BJ (cell line): ENCODE data around the gene PTCH2. TPM values are rescaled to one million over a fixed set of nuclear protein-coding genes. Genes with fewer than 3 reads are reported as not detected.
"Not testable (repeated sequence)": the region's sequence is repeated elsewhere in the genome, so short reads cannot be mapped to it uniquely, and the experiment has no call there.

ENCODE experiments used
- CTCF ChIA-PET: fragments of 350-600 bp; formaldehyde crosslinking; extraction: SDS; loops from one replicate; lab custom pipeline; 2021; ENCODE audit warnings: antibody characterized with exemption, inconsistent platforms; lab: Yijun Ruan, JAX
- POLR2A ChIA-PET: fragments of 300-600 bp; sonication (Branson Sonifier 250); formaldehyde crosslinking; extraction: SDS; loops from one replicate; lab custom pipeline; 2021; ENCODE audit warnings: antibody characterized with exemption; lab: Charles Lee
- DNase-seq: peaks from one replicate; pipeline ENCODE4 v3.0.0-alpha.2; 2011; ENCODE audit warnings: low read depth
- H3K27me3 ChIP-seq: 2 replicates; pipeline ENCODE4 v1.6.0; 2011; ENCODE audit warnings: low read length; ENCODE audit not compliant: control insufficient read depth, insufficient read depth
- H3K36me3 ChIP-seq: 2 replicates; pipeline ENCODE4 v1.5.1; 2011; ENCODE audit warnings: low read length; ENCODE audit not compliant: control insufficient read depth, insufficient read depth
- H3K4me3 ChIP-seq: 2 replicates; pipeline ENCODE4 v1.5.1; 2011; ENCODE audit warnings: low read depth, mild to moderate bottlenecking, control low read depth, low read length
- polyA plus RNA-seq: library from polyadenylated mRNA; depleted of rRNA; stranded (reverse); fragments of >200 nt; gene quantifications from 2 replicates; pipeline ENCODE4 v1.2.3, GENCODE V29; 2011
- TF ChIP-seq, protein P1 (sequence below): IDR thresholded peaks from 2 replicates; pipeline ENCODE4 v1.5.1; 2011; ENCODE audit warnings: low read depth, mild to moderate bottlenecking, control low read depth, inconsistent platforms, low read length, moderate library complexity; ENCODE audit not compliant: insufficient read depth

Gene PTCH2
- polyA plus RNA-seq, 1 experiment = 0.17 TPM

DNA sequence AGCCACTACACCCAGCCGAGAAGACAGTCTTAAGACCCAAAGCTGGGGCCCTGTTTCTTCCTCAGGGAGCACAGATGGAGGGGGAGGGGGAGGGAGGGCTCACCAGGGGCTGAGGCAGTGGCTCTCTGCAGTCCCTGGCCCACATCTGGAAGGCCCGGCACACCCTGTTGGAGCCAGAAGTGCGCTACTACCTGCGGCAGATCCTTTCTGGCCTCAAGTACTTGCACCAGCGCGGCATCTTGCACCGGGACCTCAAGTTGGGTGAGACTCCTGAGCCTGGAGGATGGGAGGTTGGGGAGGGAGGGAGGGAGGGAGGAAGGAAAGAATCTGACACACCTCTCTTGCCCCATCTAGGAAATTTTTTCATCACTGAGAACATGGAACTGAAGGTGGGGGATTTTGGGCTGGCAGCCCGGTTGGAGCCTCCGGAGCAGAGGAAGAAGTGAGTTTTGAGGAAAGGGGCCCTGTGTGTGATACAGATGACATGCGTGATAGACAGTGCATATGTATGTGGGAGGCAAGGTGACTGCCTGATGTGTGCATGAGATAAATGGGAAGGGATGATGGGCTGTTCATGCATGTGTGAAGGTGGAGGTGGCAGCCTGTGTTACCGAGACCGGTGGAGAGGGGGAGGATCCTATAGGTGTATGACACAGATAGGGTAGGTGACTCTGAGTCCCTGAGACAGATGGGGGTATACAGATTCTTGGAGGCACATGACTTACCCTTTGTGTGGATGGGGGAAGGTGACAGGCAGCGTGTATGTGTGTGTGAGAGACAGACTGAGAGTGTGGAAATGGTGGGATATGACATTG lies 41.4 kb downstream of the PTCH2 start:
- ChIA-PET POLR2A (no interaction called here), CTCF (interaction anchor here (1.9 kb wide), 1 partner anchor 11 kb away, joined by 14 read pairs; no protein-coding TSS in a partner anchor)
- Histone ChIP-seq H3K4me3 (peak overlapping the region; percentile 77), H3K36me3 (peaks cover 36% of the 10 kb centered on the region), H3K27me3 (no peaks in the 10 kb centered on the region)
- no peak for DNase-seq
- TF ChIP-seq, protein P1, sequence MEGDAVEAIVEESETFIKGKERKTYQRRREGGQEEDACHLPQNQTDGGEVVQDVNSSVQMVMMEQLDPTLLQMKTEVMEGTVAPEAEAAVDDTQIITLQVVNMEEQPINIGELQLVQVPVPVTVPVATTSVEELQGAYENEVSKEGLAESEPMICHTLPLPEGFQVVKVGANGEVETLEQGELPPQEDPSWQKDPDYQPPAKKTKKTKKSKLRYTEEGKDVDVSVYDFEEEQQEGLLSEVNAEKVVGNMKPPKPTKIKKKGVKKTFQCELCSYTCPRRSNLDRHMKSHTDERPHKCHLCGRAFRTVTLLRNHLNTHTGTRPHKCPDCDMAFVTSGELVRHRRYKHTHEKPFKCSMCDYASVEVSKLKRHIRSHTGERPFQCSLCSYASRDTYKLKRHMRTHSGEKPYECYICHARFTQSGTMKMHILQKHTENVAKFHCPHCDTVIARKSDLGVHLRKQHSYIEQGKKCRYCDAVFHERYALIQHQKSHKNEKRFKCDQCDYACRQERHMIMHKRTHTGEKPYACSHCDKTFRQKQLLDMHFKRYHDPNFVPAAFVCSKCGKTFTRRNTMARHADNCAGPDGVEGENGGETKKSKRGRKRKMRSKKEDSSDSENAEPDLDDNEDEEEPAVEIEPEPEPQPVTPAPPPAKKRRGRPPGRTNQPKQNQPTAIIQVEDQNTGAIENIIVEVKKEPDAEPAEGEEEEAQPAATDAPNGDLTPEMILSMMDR = no peak

DNA sequence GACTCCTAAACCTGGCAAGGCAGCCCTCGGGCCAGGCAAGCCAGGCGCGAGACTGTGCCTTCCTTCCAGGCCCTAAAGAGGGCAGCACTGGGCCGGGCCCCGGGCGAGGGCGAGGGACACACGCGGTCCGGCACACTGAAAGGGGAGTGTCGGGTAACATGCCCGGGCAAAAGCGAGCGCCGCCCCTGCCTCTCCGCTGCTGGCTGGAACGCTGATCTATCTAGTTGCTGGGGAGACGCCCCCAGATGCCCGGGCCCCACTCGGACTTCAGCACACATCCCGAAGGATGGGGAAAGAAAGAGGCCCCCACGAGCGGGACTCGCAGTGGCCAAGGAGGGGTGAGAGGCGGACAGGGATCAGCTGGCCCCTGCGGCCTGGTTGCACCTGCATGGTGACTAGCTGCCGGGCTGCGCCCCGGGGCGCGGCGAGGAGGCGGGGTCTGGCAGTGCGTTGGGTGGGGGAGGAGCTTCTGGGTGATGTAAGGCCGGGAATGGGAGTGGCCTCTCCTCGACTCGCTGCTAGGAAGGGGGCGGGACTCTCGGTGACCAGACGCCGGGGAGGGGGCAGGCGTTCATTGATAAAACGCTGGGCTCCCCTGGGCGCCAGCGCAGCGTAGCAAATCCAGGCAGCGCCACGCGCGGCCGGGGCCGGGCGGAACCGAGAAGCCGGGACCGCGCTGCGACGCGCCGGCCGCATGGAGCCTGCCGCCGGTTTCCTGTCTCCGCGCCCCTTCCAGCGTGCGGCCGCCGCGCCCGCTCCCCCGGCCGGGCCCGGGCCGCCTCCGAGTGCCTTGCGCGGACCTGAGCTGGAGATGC lies 43.1 kb downstream of the PTCH2 start, which contains the start of gene PLK3:
PLK3 (plus strand) TSS at position 608 of the 815 bp plus-strand sequence; CDS start at position 695, 87 bp downstream.
- peak within 1 kb of the TSS; percentile 77 for H3K4me3 ChIP-seq
- POLR2A ChIA-PET = interaction anchor here (0.5 to 1.5 kb wide), 9 partner anchors 9 to 477 kb away, joined by 3 to 12 read pairs (median 4); partner anchors contain the start of genes RPS8 and UROD
- CTCF ChIA-PET = interaction anchor here (0.7 to 1.9 kb wide), 20 partner anchors 9 to 319 kb away, joined by 3 to 15 read pairs (median 3); partner anchors contain the start of genes BEST4, BTBD19, RNU5D-1 and RPS8
- TF ChIP-seq, protein P1 = peak; percentile 99
- H3K36me3 ChIP-seq = peaks cover 26% of the 10 kb centered on the region
- H3K27me3 ChIP-seq = no peaks in the 10 kb centered on the region
- peak; percentile 85 for DNase-seq

DNA sequence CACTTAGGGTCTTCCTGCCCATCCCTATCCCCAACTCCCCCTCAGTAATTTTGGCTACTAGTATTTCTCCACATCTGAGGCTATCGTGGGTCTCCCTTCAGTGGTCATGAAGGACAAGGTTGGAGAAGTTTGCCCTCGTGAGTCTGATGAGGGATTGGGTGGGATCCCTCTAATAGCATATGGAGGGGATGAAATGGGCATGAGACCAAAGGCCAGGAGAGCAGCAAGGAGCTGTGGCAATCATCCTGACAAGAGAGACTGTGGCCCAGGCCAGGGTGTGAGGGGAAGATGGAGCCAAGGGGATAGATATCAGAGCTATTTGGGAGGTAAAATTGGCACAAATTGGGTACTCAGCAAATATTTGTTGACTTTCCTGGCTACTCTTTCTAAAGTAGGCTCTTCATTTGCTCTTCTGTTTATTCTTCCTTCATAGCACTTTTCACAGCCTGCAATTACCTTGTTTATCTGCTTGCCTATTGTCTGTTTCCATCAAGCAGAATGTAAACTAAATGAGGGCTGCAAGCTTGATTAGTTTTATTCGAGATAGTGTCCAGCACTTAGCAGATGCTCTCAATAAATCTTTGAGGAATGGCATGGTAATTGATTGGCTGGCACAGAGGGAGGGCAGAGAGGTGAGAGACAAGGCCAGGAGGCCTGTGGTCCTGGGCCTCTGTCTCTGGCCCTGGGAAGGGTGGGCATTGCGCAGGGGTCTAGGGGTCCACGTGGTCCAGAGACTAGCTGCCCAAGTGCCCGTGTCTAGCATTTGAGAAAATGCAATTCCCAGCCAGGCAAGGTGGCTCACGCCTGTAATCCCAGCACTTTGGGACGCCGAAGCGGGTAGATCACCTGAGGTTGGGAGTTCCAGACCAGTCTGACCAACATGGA lies 44.3 kb downstream of the PTCH2 start:
- POLR2A ChIA-PET = no interaction called here
- H3K4me3 ChIP-seq = no peak overlapping the region
- CTCF ChIA-PET = interaction anchor here (0.8 to 2.1 kb wide), 9 partner anchors 8 to 216 kb away, joined by 3 to 9 read pairs (median 5); partner anchors contain the start of genes BTBD19 and UROD
- TF ChIP-seq, protein P1 = no peak
- H3K36me3 ChIP-seq = peaks cover 17% of the 10 kb centered on the region
- no peak for DNase-seq
- no peaks in the 10 kb centered on the region for H3K27me3 ChIP-seq

DNA sequence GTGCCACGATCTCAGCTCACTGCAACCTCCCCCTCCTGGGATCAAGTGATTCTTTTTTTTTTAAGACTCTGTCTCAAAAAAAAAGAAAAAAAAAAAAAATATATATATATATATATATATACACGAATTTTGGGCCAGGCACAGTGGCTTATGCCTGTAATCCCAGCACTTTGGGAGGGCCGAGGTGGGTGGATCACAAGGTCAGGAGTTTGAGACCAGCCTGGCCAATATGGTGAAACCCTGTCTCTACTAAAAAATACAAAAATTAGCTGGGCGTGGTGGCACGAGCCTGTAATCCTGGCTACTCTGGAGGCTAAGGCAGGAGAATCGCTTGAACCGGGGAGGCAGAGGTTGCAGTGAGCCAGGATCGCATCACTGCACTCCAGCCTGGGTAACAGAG lies 45.2 kb downstream of the PTCH2 start:
- DNase-seq, H3K36me3 ChIP-seq, POLR2A ChIA-PET, H3K27me3 ChIP-seq, H3K4me3 ChIP-seq: not testable (repeated sequence)
- CTCF ChIA-PET = interaction anchor here (0.8 to 2.2 kb wide), 7 partner anchors 9 to 217 kb away, joined by 3 to 7 read pairs (median 5); partner anchors contain the start of genes BTBD19 and UROD
